MCF 10A (cell line): Measurements from ENCODE around the gene MBD3L2. TPM values are rescaled to one million over a fixed set of nuclear protein-coding genes. Genes with fewer than 3 reads are reported as not detected.

Experiments
- BruUV-seq: library from RNA; stranded (reverse); fragments of 400-500 nt; replicated peaks from 2 replicates; lab custom pipeline; 2021; lab: Mats Ljungman, UMichigan
- CTCF ChIA-PET: fragments of 300-600 bp; sonication (Branson Sonifier 250); formaldehyde crosslinking; extraction: SDS; loops from one replicate; lab custom pipeline; 2021; ENCODE audit warnings: antibody characterized with exemption, inconsistent platforms; lab: Yijun Ruan, JAX
- POLR2A ChIA-PET: fragments of 300-600, 350-650 bp; sonication (Branson Sonifier 250); formaldehyde crosslinking; extraction: SDS; loops from one replicate; lab custom pipeline; 2020; ENCODE audit warnings: antibody characterized with exemption, inconsistent platforms; lab: Yijun Ruan, JAX
- DNase-seq: peaks from one replicate; pipeline ENCODE4 v3.0.0-alpha.2; 2018; ENCODE audit not compliant: unreplicated experiment
- H3K27ac Mint-ChIP-seq: one replicate; pipeline ENCODE4 v1.8.0; 2022; ENCODE audit warnings: mild to moderate bottlenecking, low read depth, mixed read lengths; ENCODE audit not compliant: unreplicated experiment
- H3K27me3 Mint-ChIP-seq: one replicate; pipeline ENCODE4 v1.8.0; 2022; ENCODE audit warnings: mixed read lengths; ENCODE audit not compliant: insufficient read depth, unreplicated experiment
- H3K36me3 Mint-ChIP-seq: one replicate; pipeline ENCODE4 v1.8.0; 2022; ENCODE audit warnings: mild to moderate bottlenecking, moderate library complexity, mixed read lengths; ENCODE audit not compliant: insufficient read depth, unreplicated experiment
- H3K4me1 Mint-ChIP-seq: one replicate; pipeline ENCODE4 v1.8.0; 2022; ENCODE audit warnings: mixed read lengths; ENCODE audit not compliant: insufficient read depth, unreplicated experiment
- H3K4me3 Mint-ChIP-seq: one replicate; pipeline ENCODE4 v1.8.0; 2022; ENCODE audit warnings: mild to moderate bottlenecking, moderate library complexity, mixed read lengths; ENCODE audit not compliant: unreplicated experiment
- H3K9me3 Mint-ChIP-seq: one replicate; pipeline ENCODE4 v1.8.0; 2022; ENCODE audit warnings: mixed read lengths; ENCODE audit not compliant: unreplicated experiment
- intact Hi-C: fragments of 100-400 bp; cut with micrococcal nuclease; formaldehyde crosslinking; loops from 2 replicates; pipeline ENCODE4 v1.14.1; 2022
- total RNA-seq: library from RNA; stranded (reverse); gene quantifications from 2 replicates; pipeline ENCODE4 v1.2.3, GENCODE V29; 2022
- TF ChIP-seq, protein P1 (sequence below): fragments of 200-600 bp; IDR thresholded peaks from one replicate; pipeline ENCODE4 v1.8.0; 2022; ENCODE audit warnings: antibody characterized with exemption, mild to moderate bottlenecking; ENCODE audit not compliant: unreplicated experiment

Gene MBD3L2
- total RNA-seq, 1 experiment from 2014 or later, result not detected

GRCh38 chr19:7069042-7069903, 20.2 kb downstream of the MBD3L2 start, which contains the start of gene ZNF557:
ZNF557 (plus strand) TSS chr19:7069703; CDS start chr19:7075075, 5,372 bp downstream.
- no peaks in the 10 kb centered on the region for H3K9me3 Mint-ChIP-seq
- peaks cover 10% of the 10 kb centered on the region for H3K4me1 Mint-ChIP-seq
- peaks cover 54% of the 10 kb centered on the region for H3K36me3 Mint-ChIP-seq
- H3K4me3 Mint-ChIP-seq, result peak within 1 kb of the TSS; percentile 85
- ChIA-PET POLR2A (interaction anchor here (0.6 to 2.8 kb wide), 20 partner anchors 9 to 1320 kb away, joined by 3 to 13 read pairs (median 3); partner anchors contain the start of genes INSR, PET100, SNAPC2 and XAB2), CTCF (interaction anchor here (0.5 to 0.8 kb wide), 6 partner anchors 57 to 1023 kb away, joined by 3 to 6 read pairs (median 3); no protein-coding TSS in a partner anchor)
- peak within 1 kb of the TSS; percentile 90 for H3K27ac Mint-ChIP-seq
- peak; percentile 98 for DNase-seq
- intact Hi-C loops, result no loop called here
- BruUV-seq, result no TSS peak
- no peaks in the 10 kb centered on the region for H3K27me3 Mint-ChIP-seq
- TF ChIP-seq, protein P1, sequence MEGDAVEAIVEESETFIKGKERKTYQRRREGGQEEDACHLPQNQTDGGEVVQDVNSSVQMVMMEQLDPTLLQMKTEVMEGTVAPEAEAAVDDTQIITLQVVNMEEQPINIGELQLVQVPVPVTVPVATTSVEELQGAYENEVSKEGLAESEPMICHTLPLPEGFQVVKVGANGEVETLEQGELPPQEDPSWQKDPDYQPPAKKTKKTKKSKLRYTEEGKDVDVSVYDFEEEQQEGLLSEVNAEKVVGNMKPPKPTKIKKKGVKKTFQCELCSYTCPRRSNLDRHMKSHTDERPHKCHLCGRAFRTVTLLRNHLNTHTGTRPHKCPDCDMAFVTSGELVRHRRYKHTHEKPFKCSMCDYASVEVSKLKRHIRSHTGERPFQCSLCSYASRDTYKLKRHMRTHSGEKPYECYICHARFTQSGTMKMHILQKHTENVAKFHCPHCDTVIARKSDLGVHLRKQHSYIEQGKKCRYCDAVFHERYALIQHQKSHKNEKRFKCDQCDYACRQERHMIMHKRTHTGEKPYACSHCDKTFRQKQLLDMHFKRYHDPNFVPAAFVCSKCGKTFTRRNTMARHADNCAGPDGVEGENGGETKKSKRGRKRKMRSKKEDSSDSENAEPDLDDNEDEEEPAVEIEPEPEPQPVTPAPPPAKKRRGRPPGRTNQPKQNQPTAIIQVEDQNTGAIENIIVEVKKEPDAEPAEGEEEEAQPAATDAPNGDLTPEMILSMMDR, result no peak

GRCh38 chr19:7069904-7070226, 20.7 kb downstream of the MBD3L2 start:
- intact Hi-C loops, result no loop called here
- H3K4me3 Mint-ChIP-seq, result peak overlapping the region; percentile 85
- peak overlapping the region; percentile 90 for H3K27ac Mint-ChIP-seq
- no peak for DNase-seq
- no peaks in the 10 kb centered on the region for H3K9me3 Mint-ChIP-seq
- ChIA-PET CTCF (interaction anchor here (0.5 to 0.8 kb wide), 4 partner anchors 58 to 634 kb away, joined by 3 read pairs; no protein-coding TSS in a partner anchor), POLR2A (interaction anchor here (0.8 to 2.8 kb wide), 14 partner anchors 8 to 850 kb away, joined by 3 to 13 read pairs (median 4); partner anchors contain the start of genes INSR, PET100, SNAPC2 and XAB2)
- peaks cover 10% of the 10 kb centered on the region for H3K4me1 Mint-ChIP-seq
- TF ChIP-seq, protein P1, result no peak
- no peaks in the 10 kb centered on the region for H3K27me3 Mint-ChIP-seq
- peaks cover 60% of the 10 kb centered on the region for H3K36me3 Mint-ChIP-seq
- no TSS peak for BruUV-seq

- TF ChIP-seq, protein P1, result no peak
- H3K9me3 Mint-ChIP-seq, result no peaks in the 10 kb centered on the region
- DNase-seq, result no peak
- CTCF ChIA-PET, result no interaction called here
- POLR2A ChIA-PET, result interaction anchor here (0.9 kb wide), 1 partner anchor 27 kb away, joined by 3 read pairs; no protein-coding TSS in a partner anchor
- peaks cover 10% of the 10 kb centered on the region for H3K4me1 Mint-ChIP-seq
- H3K36me3 Mint-ChIP-seq, result peaks cover 87% of the 10 kb centered on the region
- no peak overlapping the region for H3K27ac Mint-ChIP-seq
- BruUV-seq, result no TSS peak
- H3K4me3 Mint-ChIP-seq, result no peak overlapping the region
- no peaks in the 10 kb centered on the region for H3K27me3 Mint-ChIP-seq
- intact Hi-C loops, result no loop called here
Measured at GRCh38 chr19:7072541-7072940, 23.4 kb downstream of the MBD3L2 start.

- peaks cover 4% of the 10 kb centered on the region for H3K4me1 Mint-ChIP-seq
- CTCF ChIA-PET, result interaction anchor here (1.6 kb wide), 1 partner anchor 17 kb away, joined by 4 read pairs; no protein-coding TSS in a partner anchor
Measured at GRCh38 chr19:7074705-7075282, 25.7 kb downstream of the MBD3L2 start.

More at GRCh38 chr19:7074705-7075282, 25.7 kb downstream of the MBD3L2 start:
- H3K27me3 Mint-ChIP-seq, result no peaks in the 10 kb centered on the region
- POLR2A ChIA-PET, result interaction anchor here (0.6 kb wide), 1 partner anchor 71 kb away, joined by 3 read pairs; no protein-coding TSS in a partner anchor
- H3K9me3 Mint-ChIP-seq, result peaks cover 15% of the 10 kb centered on the region
- no peak overlapping the region for H3K27ac Mint-ChIP-seq
- intact Hi-C loops, result no loop called here
- H3K36me3 Mint-ChIP-seq, result peaks cover 100% of the 10 kb centered on the region
- no peak for DNase-seq
- BruUV-seq, result no TSS peak
- TF ChIP-seq, protein P1, result no peak
- no peak overlapping the region for H3K4me3 Mint-ChIP-seq
